GM19025 (cell line): ENCODE measurements around the gene ENOX1.
"Not testable (repeated sequence)": the region's sequence is repeated elsewhere in the genome, so short reads cannot be mapped to it uniquely, and the experiment has no call there.

Experiments used
- ATAC-seq: cut with Tn5 transposase; IDR thresholded peaks from one replicate; pipeline ENCODE4 v1.9.1; 2021; ENCODE audit warnings: mild to moderate bottlenecking, low read depth, moderate library complexity; ENCODE audit not compliant: unreplicated experiment

The ENOX1 gene

GRCh38 chr13:43368003-43368402 is 418.8 kb downstream of the ENOX1 start:
- peak; percentile 51 for ATAC-seq

GRCh38 chr13:43365039-43365344 is 421.8 kb downstream of the ENOX1 start:
- no peak for ATAC-seq

- no peak for ATAC-seq
Observed at GRCh38 chr13:43364210-43365038, 422.3 kb downstream of the ENOX1 start.

- no peak for ATAC-seq
Observed at GRCh38 chr13:43363156-43363953, 423.4 kb downstream of the ENOX1 start.

- no peak for ATAC-seq
Observed at GRCh38 chr13:43362556-43362955, 424.2 kb downstream of the ENOX1 start.

GRCh38 chr13:43360892-43361610 is 425.7 kb downstream of the ENOX1 start:
- ATAC-seq = no peak

- no peak for ATAC-seq
Observed at GRCh38 chr13:43360171-43360570, 426.6 kb downstream of the ENOX1 start.

GRCh38 chr13:43359536-43359935 is 427.2 kb downstream of the ENOX1 start:
- ATAC-seq = no peak

GRCh38 chr13:43357564-43357963 is 429.2 kb downstream of the ENOX1 start:
- ATAC-seq = no peak

- ATAC-seq = no peak
Observed at GRCh38 chr13:43356567-43356966, 430.2 kb downstream of the ENOX1 start.

- no peak for ATAC-seq
Observed at GRCh38 chr13:43355774-43356173, 431.0 kb downstream of the ENOX1 start.

- no peak for ATAC-seq
Observed at GRCh38 chr13:43354153-43354945, 432.4 kb downstream of the ENOX1 start.

GRCh38 chr13:43353631-43354030 is 433.1 kb downstream of the ENOX1 start:
- no peak for ATAC-seq

GRCh38 chr13:43351612-43352011 is 435.2 kb downstream of the ENOX1 start:
- ATAC-seq = not testable (repeated sequence)

- no peak for ATAC-seq
Observed at GRCh38 chr13:43348397-43348796, 438.4 kb downstream of the ENOX1 start.

- no peak for ATAC-seq
Observed at GRCh38 chr13:43347877-43348276, 438.9 kb downstream of the ENOX1 start.

- ATAC-seq = no peak
Observed at GRCh38 chr13:43346427-43346826, 440.3 kb downstream of the ENOX1 start.

- no peak for ATAC-seq
Observed at GRCh38 chr13:43343645-43344044, 443.1 kb downstream of the ENOX1 start.

GRCh38 chr13:43339805-43340550 is 446.8 kb downstream of the ENOX1 start:
- no peak for ATAC-seq
